ENCODE measurements around the gene ADAMTSL2.
"Not testable (repeated sequence)": the region's sequence is repeated elsewhere in the genome, so short reads cannot be mapped to it uniquely, and the experiment has no call there.

ADAMTSL2 gene

GRCh38 chr9:133561976-133562554 is 27.6 kb downstream of the ADAMTSL2 start:
- no peak for DNase-seq

GRCh38 chr9:133562611-133563290 is 28.2 kb downstream of the ADAMTSL2 start:
- DNase-seq: no peak

- DNase-seq: no peak
Observed at GRCh38 chr9:133563291-133563796, 28.8 kb downstream of the ADAMTSL2 start.

- not testable (repeated sequence) for DNase-seq
Observed at GRCh38 chr9:133563814-133564213, 29.3 kb downstream of the ADAMTSL2 start.

GRCh38 chr9:133564451-133565116 is 30.1 kb downstream of the ADAMTSL2 start:
- no peak for DNase-seq

- no peak for DNase-seq
Observed at GRCh38 chr9:133566382-133566781, 31.9 kb downstream of the ADAMTSL2 start.

- DNase-seq: no peak
Observed at GRCh38 chr9:133566817-133567216, 32.3 kb downstream of the ADAMTSL2 start.

- no peak for DNase-seq
Observed at GRCh38 chr9:133568186-133568585, 33.7 kb downstream of the ADAMTSL2 start.

GRCh38 chr9:133569121-133569785 is 34.7 kb downstream of the ADAMTSL2 start:
- DNase-seq: no peak

- no peak for DNase-seq
Observed at GRCh38 chr9:133569891-133570690, 35.6 kb downstream of the ADAMTSL2 start.

- no peak for DNase-seq
Observed at GRCh38 chr9:133570691-133571080, 36.2 kb downstream of the ADAMTSL2 start.

- no peak for DNase-seq
Observed at GRCh38 chr9:133571391-133571890, 36.9 kb downstream of the ADAMTSL2 start.

- no peak for DNase-seq
Observed at GRCh38 chr9:133571896-133572595, 37.5 kb downstream of the ADAMTSL2 start.

GRCh38 chr9:133572821-133573361 is 38.4 kb downstream of the ADAMTSL2 start:
- no peak for DNase-seq

- DNase-seq: no peak
Observed at GRCh38 chr9:133573791-133574515, 39.4 kb downstream of the ADAMTSL2 start.

GRCh38 chr9:133574771-133575170 is 40.3 kb downstream of the ADAMTSL2 start:
- no peak for DNase-seq

- DNase-seq: no peak
Observed at GRCh38 chr9:133575186-133576030, 40.9 kb downstream of the ADAMTSL2 start.

GRCh38 chr9:133576031-133576874 is 41.7 kb downstream of the ADAMTSL2 start:
- no peak for DNase-seq
